Astrocyte (in vitro differentiated cells and primary cell): ENCODE data around the gene CHRD. TPM values are rescaled to one million over a fixed set of nuclear protein-coding genes. Genes with fewer than 3 reads are reported as not detected.

Experiments
- DNase-seq: peaks from one replicate; pipeline ENCODE4 v3.0.0-alpha.2; 2010; ENCODE audit warnings: low read depth
- FAIRE-seq: peaks from 2 replicates; lab custom pipeline; 2011; peaks lifted over from hg19 to GRCh38; lab: Jason Lieb, UNC
- H2AFZ ChIP-seq: 2 replicates; pipeline ENCODE4 v1.6.0; 2012; ENCODE audit warnings: low read depth, low read length, inconsistent platforms
- H3K27ac ChIP-seq: 2 replicates; pipeline ENCODE4 v1.5.1; 2011; ENCODE audit warnings: low read depth, low read length, inconsistent platforms
- H3K27me3 ChIP-seq: 2 replicates; pipeline ENCODE4 v1.6.0; 2011; ENCODE audit warnings: low read length, inconsistent platforms; ENCODE audit not compliant: insufficient read depth
- H3K36me3 ChIP-seq: 2 replicates; pipeline ENCODE4 v1.5.1; 2011; ENCODE audit warnings: low read length, inconsistent platforms; ENCODE audit not compliant: insufficient read depth
- H3K4me1 ChIP-seq: 2 replicates; pipeline ENCODE4 v1.5.1; 2011; ENCODE audit warnings: low read length, inconsistent platforms; ENCODE audit not compliant: insufficient read depth
- H3K4me2 ChIP-seq: 2 replicates; pipeline ENCODE4 v1.6.0; 2012; ENCODE audit warnings: low read length, inconsistent platforms
- H3K4me3 ChIP-seq: 2 replicates; pipeline ENCODE4 v1.5.1; 2011; ENCODE audit warnings: low read depth, mild to moderate bottlenecking, low read length, inconsistent platforms; ENCODE audit not compliant: insufficient read depth
- H3K79me2 ChIP-seq: 2 replicates; pipeline ENCODE4 v1.6.0; 2012; ENCODE audit warnings: mild to moderate bottlenecking, low read length, inconsistent platforms; ENCODE audit not compliant: insufficient read depth
- H3K9ac ChIP-seq: 2 replicates; pipeline ENCODE4 v1.6.0; 2012; ENCODE audit warnings: mild to moderate bottlenecking, low read length, inconsistent platforms
- H3K9me3 ChIP-seq: 2 replicates; pipeline ENCODE4 v1.5.1; 2012; ENCODE audit warnings: low read depth, mild to moderate bottlenecking, low read length, inconsistent platforms; ENCODE audit not compliant: insufficient read depth
- H4K20me1 ChIP-seq: 2 replicates; pipeline ENCODE4 v1.6.0; 2012; ENCODE audit warnings: low read length, inconsistent platforms; ENCODE audit not compliant: insufficient read depth
- H3K27ac Mint-ChIP-seq: one replicate; pipeline ENCODE4 v1.8.0; 2021; ENCODE audit warnings: mild to moderate bottlenecking, mixed read lengths; ENCODE audit not compliant: unreplicated experiment
- H3K27me3 Mint-ChIP-seq: one replicate; pipeline ENCODE4 v1.8.0; 2021; ENCODE audit warnings: low read depth, mixed read lengths; ENCODE audit not compliant: unreplicated experiment
- H3K36me3 Mint-ChIP-seq: one replicate; pipeline ENCODE4 v1.8.0; 2021; ENCODE audit warnings: low read depth, mixed read lengths; ENCODE audit not compliant: unreplicated experiment
- H3K4me1 Mint-ChIP-seq: one replicate; pipeline ENCODE4 v1.8.0; 2021; ENCODE audit warnings: low read depth, mixed read lengths; ENCODE audit not compliant: unreplicated experiment
- H3K4me3 Mint-ChIP-seq: one replicate; pipeline ENCODE4 v1.8.0; 2021; ENCODE audit warnings: mild to moderate bottlenecking, moderate library complexity, mixed read lengths; ENCODE audit not compliant: unreplicated experiment
- H3K9me3 Mint-ChIP-seq: one replicate; pipeline ENCODE4 v1.8.0; 2021; ENCODE audit warnings: mild to moderate bottlenecking, mixed read lengths; ENCODE audit not compliant: unreplicated experiment
- CTCF ChIP-seq: IDR thresholded peaks from 2 replicates; pipeline ENCODE4 v1.5.1; 2011; ENCODE audit warnings: low read depth, mild to moderate bottlenecking, inconsistent platforms, low read length, moderate library complexity; ENCODE audit not compliant: insufficient read depth
- EZH2 ChIP-seq: IDR thresholded peaks from 2 replicates; pipeline ENCODE4 v1.6.1; 2012; ENCODE audit warnings: mild to moderate bottlenecking, low read length, inconsistent platforms; ENCODE audit not compliant: insufficient read depth
- total RNA-seq: library from RNA; stranded (reverse); gene quantifications from 2 replicates; pipeline ENCODE4 v1.2.1, GENCODE V29; 2021

The CHRD gene
- total RNA-seq, 1 donor from 2014 or later: 3.4 TPM

- peaks cover 30% of the 10 kb centered on the region for H3K27me3 Mint-ChIP-seq
- DNase-seq: peak; percentile 93
- H3K4me3 Mint-ChIP-seq: no peak overlapping the region
- Histone ChIP-seq H3K36me3 (no peaks in the 10 kb centered on the region), H3K4me1 (no peaks in the 10 kb centered on the region), H4K20me1 (no peaks in the 10 kb centered on the region), H3K27ac (no peak overlapping the region), H3K9ac (no peak overlapping the region), H3K4me3 (no peak overlapping the region), H3K4me2 (peak overlapping the region; percentile 23), H3K9me3 (no peaks in the 10 kb centered on the region), H3K27me3 (peaks cover 17% of the 10 kb centered on the region), H3K79me2 (no peaks in the 10 kb centered on the region), H2AFZ (no peak overlapping the region)
- FAIRE-seq: peak; percentile 94
- no peaks in the 10 kb centered on the region for H3K36me3 Mint-ChIP-seq
- no peaks in the 10 kb centered on the region for H3K9me3 Mint-ChIP-seq
- peak overlapping the region; percentile 58 for H3K27ac Mint-ChIP-seq
- no peak for TF ChIP-seq CTCF
- no peak for TF ChIP-seq EZH2
- H3K4me1 Mint-ChIP-seq: peaks cover 3% of the 10 kb centered on the region
Measured at GRCh38 chr3:184399410-184399809, 19.6 kb downstream of the CHRD start.

- no peak overlapping the region for H3K4me3 Mint-ChIP-seq
- Histone ChIP-seq H3K9me3 (no peaks in the 10 kb centered on the region), H3K36me3 (no peaks in the 10 kb centered on the region), H3K27me3 (peaks cover 15% of the 10 kb centered on the region), H2AFZ (no peak overlapping the region), H3K27ac (no peak overlapping the region), H3K9ac (no peak overlapping the region), H3K4me3 (no peak overlapping the region), H3K79me2 (no peaks in the 10 kb centered on the region), H4K20me1 (no peaks in the 10 kb centered on the region), H3K4me1 (no peaks in the 10 kb centered on the region), H3K4me2 (no peak overlapping the region)
- H3K9me3 Mint-ChIP-seq: peaks cover 5% of the 10 kb centered on the region
- H3K27me3 Mint-ChIP-seq: peaks cover 51% of the 10 kb centered on the region
- no peak for DNase-seq
- H3K36me3 Mint-ChIP-seq: peaks cover 3% of the 10 kb centered on the region
- no peak for FAIRE-seq
- H3K4me1 Mint-ChIP-seq: no peaks in the 10 kb centered on the region
- no peak overlapping the region for H3K27ac Mint-ChIP-seq
- TF ChIP-seq CTCF: no peak
- TF ChIP-seq EZH2: no peak
Measured at GRCh38 chr3:184405075-184406030, 25.5 kb downstream of the CHRD start.
